Ascending aorta (tissue), 2 donors: ENCODE results near the gene OSBPL10. TPM values are rescaled to one million over a fixed set of nuclear protein-coding genes. Genes with fewer than 3 reads are reported as not detected.

Experiments
- DNase-seq, 2 donors: peaks; one replicate each; pipeline ENCODE4 v3.0.0-alpha.2; 2019; ENCODE audit warnings: low spot score in 2 of 2
- H3K27ac ChIP-seq, 2 donors: fragments of 200-600 bp; sonication (generic); one replicate each; pipeline ENCODE4 v1.5.1; 2016 to 2017; ENCODE audit warnings: mild to moderate bottlenecking in 1 of 2
- H3K27me3 ChIP-seq: fragments of 200-600 bp; sonication (generic); one replicate; pipeline ENCODE4 v1.5.1; 2017
- H3K36me3 ChIP-seq, 2 donors: fragments of 200-600 bp; sonication (generic); one replicate each; pipeline ENCODE4 v1.5.1; 2016
- H3K4me1 ChIP-seq, 2 donors: fragments of 200-600 bp; sonication (generic); one replicate each; pipeline ENCODE4 v1.5.1; 2016 to 2017; ENCODE audit warnings: mild to moderate bottlenecking in 1 of 2
- H3K4me3 ChIP-seq, 2 donors: fragments of 200-600 bp; sonication (generic); one replicate each; pipeline ENCODE4 v1.5.1; 2016 to 2017; ENCODE audit warnings: mild to moderate bottlenecking in 1 of 2
- H3K9me3 ChIP-seq, 2 donors: fragments of 200-600 bp; sonication (generic); one replicate each; pipeline ENCODE4 v1.5.1; 2016
- CTCF ChIP-seq, 3 experiments: fragments of 200-600 bp in 2 of 3; fragments of 450-650 bp in 1 of 3; sonication (generic) in 2 of 3; IDR thresholded peaks; one replicate each; pipeline ENCODE4 v1.5.1; 2016 to 2019; ENCODE audit warnings: antibody characterized with exemption in 3 of 3, mild to moderate bottlenecking in 1 of 3, moderate library complexity in 1 of 3
- intact Hi-C: fragments of 100-400 bp; cut with DNase I; formaldehyde crosslinking; loops from one replicate; pipeline ENCODE4 v1.15.1; 2023
- total RNA-seq: library from RNA; depleted of rRNA; stranded (reverse); fragments of >200 nt; gene quantifications from one replicate; pipeline ENCODE4 v1.1.0, GENCODE V29; 2016

Gene OSBPL10
- total RNA-seq, 1 donor from 2014 or later = 169 TPM

GRCh38 chr3:31668242-31668641 lies 312.8 kb downstream of the OSBPL10 start:
- intact Hi-C loops = no loop called here
- Histone ChIP-seq H3K36me3 (peaks cover 0 to 24% of the 10 kb centered on the region in 2 donors), H3K9me3 (no peaks in the 10 kb centered on the region), H3K27me3 (no peaks in the 10 kb centered on the region), H3K4me1 (no peaks in the 10 kb centered on the region), H3K27ac (no peak overlapping the region), H3K4me3 (no peak overlapping the region)
- no peak for TF ChIP-seq CTCF (IDR thresholded peaks at IDR 0.05)
- no peak for DNase-seq

- no peak overlapping the region for H3K4me3 ChIP-seq
- H3K27me3 ChIP-seq = no peaks in the 10 kb centered on the region
- peaks cover 2 to 24% of the 10 kb centered on the region in 2 donors for H3K36me3 ChIP-seq
- no peaks in the 10 kb centered on the region for H3K9me3 ChIP-seq
- intact Hi-C loops = no loop called here
- no peaks in the 10 kb centered on the region for H3K4me1 ChIP-seq
- H3K27ac ChIP-seq = no peak overlapping the region
- no peak for DNase-seq
- TF ChIP-seq CTCF (IDR thresholded peaks at IDR 0.05) = no peak
Measured at GRCh38 chr3:31667582-31667981, 313.5 kb downstream of the OSBPL10 start.

GRCh38 chr3:31664031-31664430 lies 317.0 kb downstream of the OSBPL10 start:
- no peaks in the 10 kb centered on the region for H3K4me1 ChIP-seq
- H3K36me3 ChIP-seq = peaks cover 5 to 18% of the 10 kb centered on the region in 2 donors
- H3K4me3 ChIP-seq = no peak overlapping the region
- no peaks in the 10 kb centered on the region for H3K27me3 ChIP-seq
- DNase-seq = no peak
- no peak overlapping the region for H3K27ac ChIP-seq
- no peak for TF ChIP-seq CTCF (IDR thresholded peaks at IDR 0.05)
- H3K9me3 ChIP-seq = no peaks in the 10 kb centered on the region
- intact Hi-C loops = no loop called here

GRCh38 chr3:31661993-31662670 lies 318.9 kb downstream of the OSBPL10 start:
- H3K36me3 ChIP-seq = peaks cover 2 to 5% of the 10 kb centered on the region in 2 donors
- intact Hi-C loops = no loop called here
- no peaks in the 10 kb centered on the region for H3K4me1 ChIP-seq
- no peak for DNase-seq
- peaks cover 3 to 13% of the 10 kb centered on the region in 2 donors for H3K9me3 ChIP-seq
- no peak overlapping the region for H3K4me3 ChIP-seq
- no peak overlapping the region for H3K27ac ChIP-seq
- H3K27me3 ChIP-seq = no peaks in the 10 kb centered on the region
- no peak for TF ChIP-seq CTCF (IDR thresholded peaks at IDR 0.05)

- Histone ChIP-seq H3K4me3 (no peak overlapping the region), H3K27ac (no peak overlapping the region), H3K36me3 (peaks cover 5% of the 10 kb centered on the region in 2 donors), H3K27me3 (no peaks in the 10 kb centered on the region), H3K9me3 (peaks cover 4 to 21% of the 10 kb centered on the region in 2 donors), H3K4me1 (no peaks in the 10 kb centered on the region)
- intact Hi-C loops = no loop called here
- no peak for TF ChIP-seq CTCF (IDR thresholded peaks at IDR 0.05)
- no peak for DNase-seq
Measured at GRCh38 chr3:31661286-31661685, 319.8 kb downstream of the OSBPL10 start.
